GM23338 (cell line): ENCODE results near the gene OR52K1. TPM values are rescaled to one million over a fixed set of nuclear protein-coding genes. Genes with fewer than 3 reads are reported as not detected.

Experiments used
- ATAC-seq: fragments of 200-7000 bp; cut with Tn5 transposase; 3 replicates; pipeline ENCODE4 v1.9.1; 2020
- DNase-seq: peaks from one replicate; pipeline ENCODE4 v3.0.0-alpha.2; 2015; ENCODE audit warnings: low spot score
- H2AFZ ChIP-seq: fragments of 200-600 bp; sonication (generic); 2 replicates; pipeline ENCODE4 v1.8.0; 2016; ENCODE audit warnings: antibody characterized with exemption, mild to moderate bottlenecking, moderate library complexity
- H3F3A ChIP-seq: fragments of 200-600 bp; sonication (generic); replicated peaks from 2 replicates; pipeline ENCODE4 v1.8.0; 2017; ENCODE audit warnings: antibody characterized with exemption, mixed run types, low read depth
- H3K27ac ChIP-seq: fragments of 200-600 bp; sonication (generic); 2 replicates; pipeline ENCODE4 v1.6.1; 2016; ENCODE audit warnings: low read depth
- H3K27me3 ChIP-seq: fragments of 200-600 bp; sonication (generic); 2 replicates; pipeline ENCODE4 v1.8.0; 2016; ENCODE audit warnings: mild to moderate bottlenecking, mixed run types, moderate library complexity; ENCODE audit not compliant: insufficient read depth
- H3K36me3 ChIP-seq: fragments of 200-600 bp; sonication (generic); 2 replicates; pipeline ENCODE4 v1.8.0; 2016; ENCODE audit warnings: mild to moderate bottlenecking; ENCODE audit not compliant: insufficient read depth
- H3K4me1 ChIP-seq: fragments of 200-600 bp; sonication (generic); 2 replicates; pipeline ENCODE4 v1.8.0; 2016; ENCODE audit warnings: mild to moderate bottlenecking, moderate library complexity; ENCODE audit not compliant: insufficient read depth
- H3K4me2 ChIP-seq: fragments of 200-600 bp; sonication (generic); 2 replicates; pipeline ENCODE4 v1.7.1; 2017; ENCODE audit warnings: mixed run types
- H3K4me3 ChIP-seq: fragments of 200-600 bp; sonication (generic); 2 replicates; pipeline ENCODE4 v1.6.1; 2016; ENCODE audit warnings: mixed run types
- H3K79me2 ChIP-seq: fragments of 200-600 bp; sonication (generic); replicated peaks from 2 replicates; pipeline ENCODE4 v1.8.0; 2017; ENCODE audit warnings: mild to moderate bottlenecking; ENCODE audit not compliant: insufficient read depth
- H3K9me2 ChIP-seq: fragments of 200-600 bp; sonication (generic); 2 replicates; pipeline ENCODE4 v1.8.0; 2017; ENCODE audit not compliant: insufficient read depth
- H4K20me1 ChIP-seq: fragments of 200-600 bp; sonication (generic); replicated peaks from 2 replicates; pipeline ENCODE4 v1.8.0; 2017; ENCODE audit warnings: mild to moderate bottlenecking; ENCODE audit not compliant: insufficient read depth
- H3K27ac Mint-ChIP-seq: 2 replicates; pipeline ENCODE4 v1.8.0; 2020; ENCODE audit warnings: inconsistent platforms, mild to moderate bottlenecking, moderate library complexity, mixed read lengths
- H3K27me3 Mint-ChIP-seq: 3 replicates; pipeline ENCODE4 v1.8.0; 2022; ENCODE audit warnings: low read depth, mild to moderate bottlenecking, moderate library complexity, mixed read lengths, inconsistent platforms; ENCODE audit not compliant: insufficient read depth, poor library complexity
- H3K36me3 Mint-ChIP-seq: 3 replicates; pipeline ENCODE4 v1.8.0; 2021; ENCODE audit warnings: low read depth, mild to moderate bottlenecking, inconsistent platforms, moderate library complexity, mixed read lengths
- H3K4me1 Mint-ChIP-seq: 3 replicates; pipeline ENCODE4 v1.8.0; 2020; ENCODE audit warnings: mild to moderate bottlenecking, inconsistent platforms, mixed read lengths
- H3K4me3 Mint-ChIP-seq: 3 replicates; pipeline ENCODE4 v1.8.0; 2021; ENCODE audit warnings: moderate library complexity, mild to moderate bottlenecking, inconsistent platforms, mixed read lengths
- H3K9me3 Mint-ChIP-seq: 3 replicates; pipeline ENCODE4 v1.8.0; 2020; ENCODE audit warnings: moderate library complexity, mild to moderate bottlenecking, inconsistent platforms, mixed read lengths
- CTCF ChIP-seq, 2 experiments: fragments of 200-600 bp in 1 of 2; sonication (generic) in 1 of 2; conservative IDR thresholded peaks; 2 replicates each; pipeline versions ENCODE4 v1.5.1 to v1.6.1; 2016 to 2017; ENCODE audit warnings: antibody characterized with exemption in 2 of 2, low read depth in 2 of 2, mild to moderate bottlenecking in 2 of 2, moderate library complexity in 1 of 2
- ETS1 ChIP-seq: IDR thresholded peaks from 2 replicates; pipeline ENCODE4 v1.6.1; 2016; ENCODE audit warnings: antibody characterized with exemption
- EZH2 ChIP-seq: fragments of 200-600 bp; sonication (generic); IDR thresholded peaks from one replicate; pipeline ENCODE4 v1.8.0; 2017; ENCODE audit warnings: antibody characterized with exemption, mild to moderate bottlenecking, low read depth; ENCODE audit not compliant: unreplicated experiment
- JUNB ChIP-seq: IDR thresholded peaks from one replicate; pipeline ENCODE4 v1.6.1; 2016; ENCODE audit warnings: antibody characterized with exemption; ENCODE audit not compliant: unreplicated experiment
- NANOG ChIP-seq: IDR thresholded peaks from 2 replicates; pipeline ENCODE4 v1.6.1; 2016; ENCODE audit warnings: antibody characterized with exemption, borderline replicate concordance
- STAT1 ChIP-seq: IDR thresholded peaks from one replicate; pipeline ENCODE4 v1.6.1; 2016; ENCODE audit warnings: antibody characterized with exemption; ENCODE audit not compliant: unreplicated experiment
- ZNF114 ChIP-seq: fragments of 250-450 bp; sonication (Bioruptor Pico); IDR thresholded peaks from 2 replicates; pipeline ENCODE4 v1.5.0; 2020; ENCODE audit warnings: mild to moderate bottlenecking, moderate library complexity
- polyA plus RNA-seq: library from polyadenylated mRNA; unstranded; fragments of >200 nt; fragmentation: Nextera tagmentation; extraction: Ambion mirVana; gene quantifications from 2 replicates; pipeline ENCODE4 v1.2.1, GENCODE V29; 2016
- total RNA-seq: library from RNA; depleted of rRNA; stranded (reverse); fragments of >200 nt; shearing (Covaris generic); gene quantifications from 2 replicates; pipeline ENCODE4 v1.2.3, GENCODE V29; 2014
- TF ChIP-seq, protein P1 (sequence below): fragments of 250-450 bp; sonication (Bioruptor Pico); IDR thresholded peaks from 2 replicates; pipeline ENCODE4 v1.5.0; 2020; ENCODE audit warnings: mild to moderate bottlenecking, moderate library complexity

OR52K1 gene
- total and polyA plus RNA-seq, 2 experiments from 2014 or later: not detected

DNA sequence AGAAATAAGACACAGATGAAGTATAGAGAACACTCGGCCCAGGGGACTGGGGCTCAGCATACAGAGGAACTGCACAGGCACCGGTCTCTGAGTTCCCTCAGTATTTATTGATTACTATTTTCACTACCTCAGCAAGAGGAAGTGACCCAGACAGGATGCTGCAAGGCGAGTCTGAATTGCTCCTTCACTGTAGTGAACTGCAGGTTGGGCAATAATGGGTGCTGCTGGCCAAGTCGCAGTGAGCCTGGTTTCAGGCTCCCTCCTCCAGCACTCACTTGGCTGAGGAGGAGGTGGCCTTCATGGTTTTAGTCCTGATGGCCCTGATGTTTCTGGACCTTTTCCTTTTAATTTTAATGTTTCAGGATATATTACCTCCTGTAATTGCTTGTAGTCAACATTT, 22.9 kb upstream of the OR52K1 start (continued):
- TF ChIP-seq ETS1: no peak
- TF ChIP-seq NANOG: no peak

- peaks cover 13% of the 10 kb centered on the region for H3K36me3 Mint-ChIP-seq
- Histone ChIP-seq H3K4me1 (0 out of 2 replicates have a peak, but pooled peaks cover 4% of the 10 kb centered on the region), H3F3A (no peaks in the 10 kb centered on the region), H3K79me2 (no peaks in the 10 kb centered on the region), H3K4me3 (no peak overlapping the region), H4K20me1 (no peaks in the 10 kb centered on the region), H3K4me2 (no peak overlapping the region), H3K36me3 (0 out of 2 replicates have a peak, but pooled peaks cover 5% of the 10 kb centered on the region), H3K27me3 (no peaks in the 10 kb centered on the region), H3K27ac (no peak overlapping the region), H3K9me2 (peaks cover 22% of the 10 kb centered on the region), H2AFZ (no peak overlapping the region)
- H3K27ac Mint-ChIP-seq: no peak overlapping the region
- no peaks in the 10 kb centered on the region for H3K4me1 Mint-ChIP-seq
- ATAC-seq (no peak), DNase-seq (no peak)
- TF ChIP-seq ETS1: no peak
- no peak for TF ChIP-seq JUNB
- no peak for TF ChIP-seq CTCF (conservative IDR thresholded peaks at IDR 0.05; ENCODE audit: low read depth in 2 of 2)
- TF ChIP-seq, protein P1, sequence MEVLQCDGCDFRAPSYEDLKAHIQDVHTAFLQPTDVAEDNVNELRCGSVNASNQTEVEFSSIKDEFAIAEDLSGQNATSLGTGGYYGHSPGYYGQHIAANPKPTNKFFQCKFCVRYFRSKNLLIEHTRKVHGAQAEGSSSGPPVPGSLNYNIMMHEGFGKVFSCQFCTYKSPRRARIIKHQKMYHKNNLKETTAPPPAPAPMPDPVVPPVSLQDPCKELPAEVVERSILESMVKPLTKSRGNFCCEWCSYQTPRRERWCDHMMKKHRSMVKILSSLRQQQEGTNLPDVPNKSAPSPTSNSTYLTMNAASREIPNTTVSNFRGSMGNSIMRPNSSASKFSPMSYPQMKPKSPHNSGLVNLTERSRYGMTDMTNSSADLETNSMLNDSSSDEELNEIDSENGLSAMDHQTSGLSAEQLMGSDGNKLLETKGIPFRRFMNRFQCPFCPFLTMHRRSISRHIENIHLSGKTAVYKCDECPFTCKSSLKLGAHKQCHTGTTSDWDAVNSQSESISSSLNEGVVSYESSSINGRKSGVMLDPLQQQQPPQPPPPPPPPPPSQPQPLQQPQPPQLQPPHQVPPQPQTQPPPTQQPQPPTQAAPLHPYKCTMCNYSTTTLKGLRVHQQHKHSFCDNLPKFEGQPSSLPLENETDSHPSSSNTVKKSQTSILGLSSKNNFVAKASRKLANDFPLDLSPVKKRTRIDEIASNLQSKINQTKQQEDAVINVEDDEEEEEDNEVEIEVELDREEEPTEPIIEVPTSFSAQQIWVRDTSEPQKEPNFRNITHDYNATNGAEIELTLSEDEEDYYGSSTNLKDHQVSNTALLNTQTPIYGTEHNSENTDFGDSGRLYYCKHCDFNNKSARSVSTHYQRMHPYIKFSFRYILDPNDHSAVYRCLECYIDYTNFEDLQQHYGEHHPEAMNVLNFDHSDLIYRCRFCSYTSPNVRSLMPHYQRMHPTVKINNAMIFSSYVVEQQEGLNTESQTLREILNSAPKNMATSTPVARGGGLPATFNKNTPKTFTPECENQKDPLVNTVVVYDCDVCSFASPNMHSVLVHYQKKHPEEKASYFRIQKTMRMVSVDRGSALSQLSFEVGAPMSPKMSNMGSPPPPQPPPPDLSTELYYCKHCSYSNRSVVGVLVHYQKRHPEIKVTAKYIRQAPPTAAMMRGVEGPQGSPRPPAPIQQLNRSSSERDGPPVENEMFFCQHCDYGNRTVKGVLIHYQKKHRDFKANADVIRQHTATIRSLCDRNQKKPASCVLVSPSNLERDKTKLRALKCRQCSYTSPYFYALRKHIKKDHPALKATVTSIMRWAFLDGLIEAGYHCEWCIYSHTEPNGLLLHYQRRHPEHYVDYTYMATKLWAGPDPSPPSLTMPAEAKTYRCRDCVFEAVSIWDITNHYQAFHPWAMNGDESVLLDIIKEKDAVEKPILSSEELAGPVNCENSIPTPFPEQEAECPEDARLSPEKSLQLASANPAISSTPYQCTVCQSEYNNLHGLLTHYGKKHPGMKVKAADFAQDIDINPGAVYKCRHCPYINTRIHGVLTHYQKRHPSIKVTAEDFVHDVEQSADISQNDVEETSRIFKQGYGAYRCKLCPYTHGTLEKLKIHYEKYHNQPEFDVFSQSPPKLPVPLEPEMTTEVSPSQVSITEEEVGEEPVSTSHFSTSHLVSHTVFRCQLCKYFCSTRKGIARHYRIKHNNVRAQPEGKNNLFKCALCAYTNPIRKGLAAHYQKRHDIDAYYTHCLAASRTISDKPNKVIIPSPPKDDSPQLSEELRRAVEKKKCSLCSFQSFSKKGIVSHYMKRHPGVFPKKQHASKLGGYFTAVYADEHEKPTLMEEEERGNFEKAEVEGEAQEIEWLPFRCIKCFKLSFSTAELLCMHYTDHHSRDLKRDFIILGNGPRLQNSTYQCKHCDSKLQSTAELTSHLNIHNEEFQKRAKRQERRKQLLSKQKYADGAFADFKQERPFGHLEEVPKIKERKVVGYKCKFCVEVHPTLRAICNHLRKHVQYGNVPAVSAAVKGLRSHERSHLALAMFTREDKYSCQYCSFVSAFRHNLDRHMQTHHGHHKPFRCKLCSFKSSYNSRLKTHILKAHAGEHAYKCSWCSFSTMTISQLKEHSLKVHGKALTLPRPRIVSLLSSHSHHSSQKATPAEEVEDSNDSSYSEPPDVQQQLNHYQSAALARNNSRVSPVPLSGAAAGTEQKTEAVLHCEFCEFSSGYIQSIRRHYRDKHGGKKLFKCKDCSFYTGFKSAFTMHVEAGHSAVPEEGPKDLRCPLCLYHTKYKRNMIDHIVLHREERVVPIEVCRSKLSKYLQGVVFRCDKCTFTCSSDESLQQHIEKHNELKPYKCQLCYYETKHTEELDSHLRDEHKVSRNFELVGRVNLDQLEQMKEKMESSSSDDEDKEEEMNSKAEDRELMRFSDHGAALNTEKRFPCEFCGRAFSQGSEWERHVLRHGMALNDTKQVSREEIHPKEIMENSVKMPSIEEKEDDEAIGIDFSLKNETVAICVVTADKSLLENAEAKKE (CRISPR knock-in tag): no peak
- TF ChIP-seq NANOG: no peak
- no peak for TF ChIP-seq STAT1
- TF ChIP-seq ZNF114: no peak
- TF ChIP-seq EZH2: no peak
- no peak overlapping the region for H3K4me3 Mint-ChIP-seq
- peaks cover 4% of the 10 kb centered on the region for H3K27me3 Mint-ChIP-seq
- H3K9me3 Mint-ChIP-seq: peaks cover 25% of the 10 kb centered on the region
These were observed 22.3 kb upstream of the OR52K1 start for GRCh38 chr11:4460151-4460550.
